H1 (cell line): ENCODE results near the gene PTK6. TPM values are rescaled to one million over a fixed set of nuclear protein-coding genes. Genes with fewer than 3 reads are reported as not detected.

Experiments used
- CTCF ChIA-PET: fragments of 300-600 bp; sonication (Branson Sonifier 250); formaldehyde crosslinking; loops from one replicate; lab custom pipeline; 2021; ENCODE audit not compliant: partially characterized antibody; lab: Charles Lee
- POLR2A ChIA-PET: fragments of 300-600 bp; sonication (Branson Sonifier 250); formaldehyde crosslinking; loops from one replicate; lab custom pipeline; 2021; ENCODE audit warnings: inconsistent platforms; ENCODE audit not compliant: partially characterized antibody; lab: Charles Lee
- DNase-seq, 2 experiments: peaks; one replicate each; pipeline versions ENCODE4 v3.0.0 to v3.0.0-alpha.2; 2010 to 2022; ENCODE audit warnings: low spot score in 2 of 2, low read depth in 1 of 2, mixed read lengths in 1 of 2
- FAIRE-seq: peaks from 2 replicates; lab custom pipeline; 2011; peaks lifted over from hg19 to GRCh38; lab: Jason Lieb, UNC
- H2AFZ ChIP-seq: 2 replicates; pipeline ENCODE4 v1.8.1; 2012; ENCODE audit warnings: low read length, inconsistent platforms
- H2AK5ac ChIP-seq: 2 replicates; pipeline ENCODE4 v1.6.1; 2013; ENCODE audit warnings: low read depth, low read length
- H2BK120ac ChIP-seq: replicated peaks from 2 replicates; pipeline ENCODE3; 2013; ENCODE audit warnings: low read depth, low read length, inconsistent platforms
- H2BK12ac ChIP-seq: 2 replicates; pipeline ENCODE4 v1.6.1; 2013; ENCODE audit warnings: low read depth, low read length
- H2BK15ac ChIP-seq: 2 replicates; pipeline ENCODE4 v1.6.1; 2013; ENCODE audit warnings: low read length
- H2BK20ac ChIP-seq: 2 replicates; pipeline ENCODE4 v1.6.1; 2013; ENCODE audit warnings: low read length
- H2BK5ac ChIP-seq: 2 replicates; pipeline ENCODE4 v1.6.1; 2013; ENCODE audit warnings: low read depth, low read length
- H3K14ac ChIP-seq: 2 replicates; pipeline ENCODE4 v1.6.1; 2013; ENCODE audit warnings: inconsistent platforms; ENCODE audit not compliant: insufficient read length
- H3K18ac ChIP-seq: 2 replicates; pipeline ENCODE4 v1.6.1; 2013; ENCODE audit warnings: low read length; ENCODE audit errors: extremely low read depth
- H3K23ac ChIP-seq: 2 replicates; pipeline ENCODE4 v1.6.1; 2013; ENCODE audit warnings: inconsistent platforms; ENCODE audit not compliant: insufficient read length
- H3K23me2 ChIP-seq: 2 replicates; pipeline ENCODE4 v1.6.1; 2013; ENCODE audit warnings: low read depth, low read length
- H3K27ac ChIP-seq: 2 replicates; pipeline ENCODE4 v1.6.1; 2011; ENCODE audit warnings: low read depth, low read length, inconsistent platforms
- H3K27me3 ChIP-seq, 4 experiments: replicated peaks in 1 of 4; 1 replicate in 1 of 4; 2 replicates in 3 of 4; pipeline versions ENCODE4 v1.6.1 to v1.8.1; 2011 to 2013; ENCODE audit warnings: low read length in 3 of 4, mild to moderate bottlenecking in 3 of 4, inconsistent platforms in 2 of 4, mixed read lengths in 2 of 4, moderate library complexity in 1 of 4; ENCODE audit not compliant: control insufficient read depth in 3 of 4, insufficient read depth in 3 of 4; ENCODE audit errors: extremely low read depth in 1 of 4
- H3K36me3 ChIP-seq, 4 experiments: 2 replicates each; pipeline versions ENCODE4 v1.6.1 to v1.8.1; 2011 to 2013; ENCODE audit warnings: mild to moderate bottlenecking in 4 of 4, low read length in 3 of 4, moderate library complexity in 2 of 4, control low read depth in 1 of 4, inconsistent platforms in 1 of 4; ENCODE audit not compliant: insufficient read depth in 4 of 4, control insufficient read depth in 2 of 4
- H3K4ac ChIP-seq: replicated peaks from 2 replicates; pipeline ENCODE3; 2013; ENCODE audit warnings: low read length, low read depth, mixed read lengths, inconsistent platforms; ENCODE audit not compliant: insufficient read length
- H3K4me1 ChIP-seq, 4 experiments: replicated peaks in 1 of 4; 1 replicate in 1 of 4; 2 replicates in 3 of 4; pipeline versions ENCODE4 v1.6.1 to v1.8.1; 2011 to 2013; ENCODE audit warnings: low read length in 3 of 4, inconsistent platforms in 2 of 4, mixed read lengths in 1 of 4; ENCODE audit not compliant: insufficient read depth in 4 of 4, control insufficient read depth in 3 of 4
- H3K4me2 ChIP-seq, 2 experiments: 2 replicates each; pipeline versions ENCODE4 v1.6.1 to v1.8.1; 2011 to 2013; ENCODE audit warnings: low read depth in 2 of 2, low read length in 2 of 2, control low read depth in 1 of 2, inconsistent platforms in 1 of 2, mild to moderate bottlenecking in 1 of 2; ENCODE audit not compliant: insufficient read depth in 1 of 2
- H3K4me3 ChIP-seq, 4 experiments: fragments of 200-600, 300-600 bp in 1 of 4; sonication (generic), shearing (Covaris generic), sonication (Bioruptor Twin) in 1 of 4; 2 replicates each; pipeline versions ENCODE4 v1.5.1 to v1.8.1; 2011 to 2016; ENCODE audit warnings: low read length in 4 of 4, low read depth in 3 of 4, control low read depth in 2 of 4, inconsistent platforms in 2 of 4, mild to moderate bottlenecking in 2 of 4, mixed read lengths in 1 of 4, moderate library complexity in 1 of 4; ENCODE audit not compliant: insufficient read depth in 2 of 4; ENCODE audit errors: extremely low read depth in 1 of 4
- H3K56ac ChIP-seq: replicated peaks from 2 replicates; pipeline ENCODE3; 2013; ENCODE audit warnings: low read depth, mild to moderate bottlenecking, mixed read lengths, low read length, inconsistent platforms; ENCODE audit not compliant: insufficient read length
- H3K79me1 ChIP-seq: 2 replicates; pipeline ENCODE4 v1.6.1; 2013; ENCODE audit warnings: low read depth, low read length, control low read depth
- H3K79me2 ChIP-seq, 2 experiments: 2 replicates each; pipeline versions ENCODE4 v1.6.1 to v1.8.1; 2012 to 2013; ENCODE audit warnings: low read length in 2 of 2, mild to moderate bottlenecking in 2 of 2, inconsistent platforms in 1 of 2; ENCODE audit not compliant: insufficient read depth in 2 of 2, control insufficient read depth in 1 of 2
- H3K9ac ChIP-seq, 4 experiments: replicated peaks in 1 of 4; 1 replicate in 1 of 4; 2 replicates in 3 of 4; pipeline versions ENCODE4 v1.6.1 to v1.8.1; 2011 to 2013; ENCODE audit warnings: low read depth in 3 of 4, low read length in 3 of 4, control low read depth in 2 of 4, mild to moderate bottlenecking in 2 of 4, moderate library complexity in 2 of 4, inconsistent platforms in 1 of 4; ENCODE audit errors: extremely low read depth in 1 of 4
- H3K9me3 ChIP-seq, 2 experiments: 2 replicates each; pipeline versions ENCODE4 v1.6.1 to v1.8.1; 2012 to 2013; ENCODE audit warnings: mild to moderate bottlenecking in 2 of 2, moderate library complexity in 2 of 2, control low read depth in 1 of 2, inconsistent platforms in 1 of 2, low read depth in 1 of 2, low read length in 1 of 2, mixed read lengths in 1 of 2; ENCODE audit not compliant: insufficient read depth in 2 of 2
- H4K20me1 ChIP-seq, 2 experiments: replicated peaks in 1 of 2; 2 replicates each; pipeline versions ENCODE3 to v1.8.1; 2011 to 2013; ENCODE audit warnings: inconsistent platforms in 2 of 2, low read length in 2 of 2, mild to moderate bottlenecking in 1 of 2; ENCODE audit not compliant: insufficient read depth in 2 of 2, control insufficient read depth in 1 of 2
- H4K5ac ChIP-seq: 2 replicates; pipeline ENCODE4 v1.6.1; 2013; ENCODE audit warnings: low read length, low read depth, mixed read lengths, inconsistent platforms; ENCODE audit not compliant: insufficient read length
- H4K8ac ChIP-seq: 2 replicates; pipeline ENCODE4 v1.8.0; 2013; ENCODE audit warnings: mild to moderate bottlenecking, moderate library complexity, low read length, inconsistent platforms; ENCODE audit not compliant: insufficient read depth; ENCODE audit errors: extremely low read depth
- H4K91ac ChIP-seq: replicated peaks from 2 replicates; pipeline ENCODE3; 2013; ENCODE audit warnings: low read length, mixed read lengths, inconsistent platforms; ENCODE audit not compliant: insufficient read length
- EP300 ChIP-seq, 2 experiments: IDR thresholded peaks; 1 replicate in 1 of 2; 2 replicates in 1 of 2; pipeline ENCODE4 v1.6.1; 2011 to 2012; ENCODE audit warnings: low read depth in 2 of 2, low read length in 2 of 2, mild to moderate bottlenecking in 2 of 2, borderline replicate concordance in 1 of 2, inconsistent platforms in 1 of 2, moderate library complexity in 1 of 2
- KDM1A ChIP-seq: fragments of 200-600, 300-600 bp; sonication (generic); IDR thresholded peaks from 2 replicates; pipeline ENCODE4 v1.7.1; 2016; ENCODE audit warnings: mild to moderate bottlenecking, low read length, borderline replicate concordance
- SP4 ChIP-seq: IDR thresholded peaks from 2 replicates; pipeline ENCODE4 v1.6.1; 2012; ENCODE audit warnings: low read length, inconsistent platforms
- TEAD4 ChIP-seq: IDR thresholded peaks from 2 replicates; pipeline ENCODE4 v1.6.1; 2012; ENCODE audit warnings: low read depth, low read length, inconsistent platforms, mixed read lengths
- WGBS, 2 experiments: shearing (Covaris generic) in 1 of 2; methylation state at CpG; one replicate each; pipeline versions ENCODE4 v1.1.6 to v1.1.7; 2013 to 2015; ENCODE audit warnings: low lambda C conversion rate in 2 of 2, mixed read lengths in 2 of 2, inconsistent platforms in 1 of 2, low coverage in 1 of 2, missing lambda C conversion rate in 1 of 2; ENCODE audit not compliant: insufficient replicate concordance in 2 of 2, insufficient coverage in 1 of 2, insufficient read length in 1 of 2; ENCODE audit errors: extremely low coverage in 1 of 2, missing lambda C conversion rate in 1 of 2; 5-methylcytosine and 5-hydroxymethylcytosine counted together
- polyA plus RNA-seq, 7 experiments: library from polyadenylated mRNA; depleted of rRNA in 3 of 7; stranded (reverse) in 5 of 7; unstranded in 2 of 7; fragments of >200 nt in 5 of 7; fragments of 200-250 nt in 2 of 7; gene quantifications; 1 replicate in 5 of 7; 2 replicates in 1 of 7; 4 replicates in 1 of 7; pipeline versions ENCODE4 v1.2.1 to v1.2.3, GENCODE V29; 2011 to 2013; ENCODE audit warnings: missing spikeins in 2 of 7, mixed read lengths in 2 of 7
- total RNA-seq: library from RNA; stranded (reverse); fragmentation: NEBNext Ultra II Directional; extraction: Animal tissue kit (Norgen Biotek cat#: 25700); gene quantifications from 2 replicates; pipeline ENCODE4 v1.2.1, GENCODE V29; 2021

Gene PTK6
- total and polyA plus RNA-seq, 2 of the 8 experiments (the other 6 are each of a cell fraction or from before 2014, with no cell fraction given) = 0.12 to 0.19 TPM

- no peak overlapping the region for H3K18ac ChIP-seq
- no peak overlapping the region for H2AFZ ChIP-seq
- no peak overlapping the region for H4K5ac ChIP-seq
- no peaks in the 10 kb centered on the region for H3K79me2 ChIP-seq
- no peak overlapping the region for H3K9ac ChIP-seq
- H2BK12ac ChIP-seq = no peak overlapping the region
- FAIRE-seq = no peak
- H3K4me3 ChIP-seq = no peak overlapping the region
- H3K23me2 ChIP-seq = peaks cover 18% of the 10 kb centered on the region; the same call in 1 of the 2 replicates
- H3K14ac ChIP-seq = no peak overlapping the region
- peaks cover 0 to 8% (median 1%) of the 10 kb centered on the region in 4 experiments; a peak in 5 of 8 replicates for H3K36me3 ChIP-seq
- TF ChIP-seq SP4 (no peak), EP300 (IDR thresholded peaks at IDR 0.05; ENCODE audit: borderline replicate concordance in 1 of 2, low read depth in 2 of 2, low read length in 2 of 2) (no peak), TEAD4 (no peak), KDM1A (no peak)
- H3K9me3 ChIP-seq = no peaks in the 10 kb centered on the region
- ChIA-PET POLR2A (interaction anchor here (1.0 to 2.2 kb wide), 2 partner anchors 27 to 29 kb away, joined by 4 to 6 read pairs; partner anchors contain the start of gene PPDPF), CTCF (interaction anchor here (0.6 to 1.5 kb wide), 5 partner anchors 45 to 323 kb away, joined by 3 to 6 read pairs (median 3); no protein-coding TSS in a partner anchor)
- H3K27me3 ChIP-seq = peaks cover 3 to 32% (median 31%) of the 10 kb centered on the region in 4 experiments
- H4K8ac ChIP-seq = no peak overlapping the region
- no peak overlapping the region for H2BK120ac ChIP-seq
- H2BK20ac ChIP-seq = no peak overlapping the region
- H3K4ac ChIP-seq = no peak overlapping the region
- no peak overlapping the region for H4K91ac ChIP-seq
- H4K20me1 ChIP-seq = peaks cover 0 to 10% of the 10 kb centered on the region in 2 experiments
- no peak overlapping the region for H3K23ac ChIP-seq
- no peak for DNase-seq
- H3K27ac ChIP-seq = no peak overlapping the region
- peaks cover 0 to 18% (median 9%) of the 10 kb centered on the region in 4 experiments; a peak in 6 of 7 replicates for H3K4me1 ChIP-seq
- no peak overlapping the region for H3K56ac ChIP-seq
- H3K79me1 ChIP-seq = no peaks in the 10 kb centered on the region
- H2BK5ac ChIP-seq = no peak overlapping the region
- no peak overlapping the region for H2AK5ac ChIP-seq
- no peak overlapping the region for H2BK15ac ChIP-seq
- no peak overlapping the region for H3K4me2 ChIP-seq
- 92% methylated on average over 7 of the region's 7 CpGs; no CpG with 5 or more reads in 1 of the 2 experiments for WGBS, 2 experiments
These were observed 43.1 kb downstream of the PTK6 start for GRCh38 chr20:63494084-63494419.
